Neuronal stem cell (in vitro differentiated cells): ENCODE results near the gene FSTL4.
A peak's percentile ranks its signal among the peaks of the same experiment; 100 is the strongest.

ENCODE experiments used
- DNase-seq: peaks from one replicate; pipeline ENCODE4 v3.0.0-alpha.2; 2013; ENCODE audit warnings: low spot score
- H2AFZ ChIP-seq: one replicate; pipeline ENCODE4 v1.6.1; 2013; ENCODE audit warnings: mild to moderate bottlenecking, low read length, inconsistent platforms
- H2AK5ac ChIP-seq: 2 replicates; pipeline ENCODE4 v1.6.1; 2013; ENCODE audit warnings: low read depth, mild to moderate bottlenecking, inconsistent platforms, low read length, moderate library complexity, mixed read lengths
- H2BK120ac ChIP-seq: 2 replicates; pipeline ENCODE4 v1.6.1; 2013; ENCODE audit warnings: low read depth, mild to moderate bottlenecking, inconsistent platforms, low read length, moderate library complexity, mixed read lengths
- H2BK12ac ChIP-seq: one replicate; pipeline ENCODE4 v1.6.1; 2013; ENCODE audit warnings: low read length, inconsistent platforms
- H2BK15ac ChIP-seq: 2 replicates; pipeline ENCODE4 v1.6.1; 2013; ENCODE audit warnings: mild to moderate bottlenecking, low read length, inconsistent platforms, mixed read lengths
- H2BK5ac ChIP-seq: one replicate; pipeline ENCODE4 v1.6.1; 2013; ENCODE audit warnings: inconsistent platforms, mild to moderate bottlenecking, low read length, moderate library complexity
- H3K14ac ChIP-seq: one replicate; pipeline ENCODE4 v1.6.1; 2013; ENCODE audit warnings: low read length, inconsistent platforms
- H3K18ac ChIP-seq: 2 replicates; pipeline ENCODE4 v1.6.1; 2013; ENCODE audit warnings: low read length, inconsistent platforms
- H3K23ac ChIP-seq: 2 replicates; pipeline ENCODE4 v1.6.1; 2013; ENCODE audit warnings: low read depth, mild to moderate bottlenecking, mixed read lengths, low read length, inconsistent platforms; ENCODE audit not compliant: poor library complexity
- H3K27ac ChIP-seq: replicated peaks from 3 replicates; pipeline ENCODE4 v1.5.1; 2013; ENCODE audit warnings: low read length, inconsistent platforms
- H3K27me3 ChIP-seq, 3 experiments: 2 replicates each; pipeline ENCODE4 v1.6.1; 2013; ENCODE audit warnings: low read length in 3 of 3, mild to moderate bottlenecking in 2 of 3, inconsistent platforms in 1 of 3, low read depth in 1 of 3, mixed read lengths in 1 of 3, moderate library complexity in 1 of 3; ENCODE audit not compliant: control insufficient read depth in 3 of 3, insufficient read depth in 3 of 3
- H3K36me3 ChIP-seq, 2 donors: replicated peaks in 1 of 2; 2 replicates each; pipeline ENCODE4 v1.6.1; 2013; ENCODE audit warnings: low read length in 2 of 2; ENCODE audit not compliant: control insufficient read depth in 2 of 2, insufficient read depth in 2 of 2
- H3K4ac ChIP-seq: 2 replicates; pipeline ENCODE4 v1.6.1; 2013; ENCODE audit warnings: inconsistent platforms, mild to moderate bottlenecking, low read length, moderate library complexity
- H3K4me1 ChIP-seq, 2 donors: 1 replicate in 1 of 2; 2 replicates in 1 of 2; pipeline ENCODE4 v1.6.1; 2013; ENCODE audit warnings: low read length in 2 of 2, low read depth in 1 of 2; ENCODE audit not compliant: control insufficient read depth in 2 of 2, insufficient read depth in 1 of 2
- H3K4me2 ChIP-seq: one replicate; pipeline ENCODE4 v1.6.1; 2013; ENCODE audit warnings: mild to moderate bottlenecking, low read length, inconsistent platforms; ENCODE audit not compliant: insufficient read depth, poor library complexity, severe bottlenecking
- H3K4me3 ChIP-seq, 2 donors: 2 replicates each; pipeline ENCODE4 v1.5.1; 2013; ENCODE audit warnings: low read length in 2 of 2, mild to moderate bottlenecking in 2 of 2, inconsistent platforms in 1 of 2, moderate library complexity in 1 of 2
- H3K79me1 ChIP-seq: one replicate; pipeline ENCODE4 v1.6.1; 2013; ENCODE audit warnings: low read depth, mild to moderate bottlenecking, inconsistent platforms, low read length, moderate library complexity
- H3K9ac ChIP-seq: one replicate; pipeline ENCODE4 v1.6.1; 2013; ENCODE audit warnings: mild to moderate bottlenecking, low read depth, low read length, inconsistent platforms; ENCODE audit not compliant: poor library complexity
- H3K9me3 ChIP-seq, 2 donors: replicated peaks in 1 of 2; 2 replicates each; pipeline versions ENCODE3 to v1.6.1; 2013; ENCODE audit warnings: low read length in 2 of 2, mild to moderate bottlenecking in 2 of 2, inconsistent platforms in 1 of 2, low read depth in 1 of 2, mixed read lengths in 1 of 2, moderate library complexity in 1 of 2; ENCODE audit not compliant: control insufficient read depth in 2 of 2, insufficient read depth in 1 of 2
- H4K8ac ChIP-seq: one replicate; pipeline ENCODE4 v1.6.1; 2013; ENCODE audit warnings: low read depth, mild to moderate bottlenecking, inconsistent platforms, low read length, moderate library complexity
- H4K91ac ChIP-seq: one replicate; pipeline ENCODE4 v1.6.1; 2013; ENCODE audit warnings: low read length, low read depth, mild to moderate bottlenecking, inconsistent platforms; ENCODE audit not compliant: poor library complexity
- WGBS, 2 donors: extraction: QIAGEN DNeasy Blood & Tissue Kit; methylation state at CpG; one replicate each; pipeline ENCODE4 v1.1.7; 2013; ENCODE audit warnings: missing lambda C conversion rate in 2 of 2, mixed read lengths in 1 of 2; ENCODE audit not compliant: insufficient read length in 2 of 2, insufficient replicate concordance in 1 of 2; ENCODE audit errors: extremely low coverage in 2 of 2; 5-methylcytosine and 5-hydroxymethylcytosine counted together

Gene FSTL4

GRCh38 chr5:133357758-133358157, 254.6 kb downstream of the FSTL4 start:
- Histone ChIP-seq H3K18ac (peak overlapping the region; percentile 89), H2BK5ac (no peak overlapping the region), H3K36me3 (no peaks in the 10 kb centered on the region), H3K4ac (no peak overlapping the region), H3K14ac (peak overlapping the region; percentile 67), H3K23ac (no peak overlapping the region), H3K27me3 (no peaks in the 10 kb centered on the region), H3K27ac (no peak overlapping the region), H3K4me1 (peaks cover 23 to 29% of the 10 kb centered on the region in 2 donors), H3K4me2 (no peak overlapping the region), H2AFZ (no peak overlapping the region), H3K4me3 (no peak overlapping the region), H4K91ac (no peak overlapping the region), H4K8ac (no peak overlapping the region), H2BK120ac (no peak overlapping the region), H3K9me3 (no peaks in the 10 kb centered on the region), H2BK12ac (no peak overlapping the region), H3K9ac (no peak overlapping the region), H2BK15ac (peak overlapping the region; percentile 8), H2AK5ac (peak overlapping the region; percentile 83), H3K79me1 (no peaks in the 10 kb centered on the region)
- DNase-seq = no peak
- no CpG with 5 or more reads among the region's 4 CpGs for WGBS, 2 donors

- no peak overlapping the region for H3K23ac ChIP-seq
- no peak overlapping the region for H3K4me3 ChIP-seq
- no peaks in the 10 kb centered on the region for H3K9me3 ChIP-seq
- no peak overlapping the region for H4K91ac ChIP-seq
- no peak overlapping the region for H2BK120ac ChIP-seq
- H3K36me3 ChIP-seq = no peaks in the 10 kb centered on the region
- H2AFZ ChIP-seq = no peak overlapping the region
- H2BK12ac ChIP-seq = no peak overlapping the region
- no peak overlapping the region for H2BK5ac ChIP-seq
- H3K9ac ChIP-seq = no peak overlapping the region
- H3K4ac ChIP-seq = no peak overlapping the region
- peak overlapping the region; percentile 1 for H2AK5ac ChIP-seq
- no peaks in the 10 kb centered on the region for H3K79me1 ChIP-seq
- H3K27ac ChIP-seq = no peak overlapping the region
- H3K4me1 ChIP-seq = peaks cover 23 to 26% of the 10 kb centered on the region in 2 donors
- WGBS, 2 donors = no CpG with 5 or more reads among the region's 4 CpGs
- no peak overlapping the region for H2BK15ac ChIP-seq
- H3K27me3 ChIP-seq = no peaks in the 10 kb centered on the region
- H3K18ac ChIP-seq = peak overlapping the region; percentile 9
- no peak overlapping the region for H3K4me2 ChIP-seq
- H4K8ac ChIP-seq = no peak overlapping the region
- H3K14ac ChIP-seq = no peak overlapping the region
- no peak for DNase-seq
These were observed 255.3 kb downstream of the FSTL4 start for GRCh38 chr5:133356984-133357421.

- Histone ChIP-seq H3K14ac (no peak overlapping the region), H2BK15ac (peak overlapping the region; percentile 2), H2AFZ (no peak overlapping the region), H4K8ac (no peak overlapping the region), H2BK5ac (no peak overlapping the region), H3K79me1 (no peaks in the 10 kb centered on the region), H3K4me3 (no peak overlapping the region), H3K18ac (no peak overlapping the region), H2BK120ac (no peak overlapping the region), H3K4ac (no peak overlapping the region), H3K36me3 (no peaks in the 10 kb centered on the region), H2BK12ac (no peak overlapping the region), H4K91ac (no peak overlapping the region), H3K4me2 (no peak overlapping the region), H3K27ac (no peak overlapping the region), H3K4me1 (peaks cover 23 to 24% of the 10 kb centered on the region in 2 donors), H3K27me3 (no peaks in the 10 kb centered on the region), H3K23ac (no peak overlapping the region), H2AK5ac (peak overlapping the region; percentile 1), H3K9me3 (no peaks in the 10 kb centered on the region), H3K9ac (no peak overlapping the region)
- WGBS, 2 donors = no CpG with 5 or more reads among the region's 5 CpGs
- no peak for DNase-seq
These were observed 255.9 kb downstream of the FSTL4 start for GRCh38 chr5:133356396-133356983.

GRCh38 chr5:133354323-133355185, 257.8 kb downstream of the FSTL4 start:
- Histone ChIP-seq H3K36me3 (no peaks in the 10 kb centered on the region), H3K4me1 (peaks cover 16 to 18% of the 10 kb centered on the region in 2 donors), H2AK5ac (no peak overlapping the region), H2BK120ac (no peak overlapping the region), H3K18ac (peak overlapping the region; percentile 20), H2BK12ac (peak overlapping the region; percentile 82), H3K27ac (peak overlapping the region; percentile 70), H3K27me3 (no peaks in the 10 kb centered on the region), H3K4ac (no peak overlapping the region), H3K14ac (no peak overlapping the region), H3K9me3 (no peaks in the 10 kb centered on the region), H2BK15ac (peak overlapping the region; percentile 51), H4K8ac (no peak overlapping the region), H4K91ac (no peak overlapping the region), H3K4me3 (no peak overlapping the region), H3K4me2 (no peak overlapping the region), H3K23ac (no peak overlapping the region), H2BK5ac (no peak overlapping the region), H2AFZ (no peak overlapping the region), H3K79me1 (no peaks in the 10 kb centered on the region), H3K9ac (no peak overlapping the region)
- no peak for DNase-seq
- no CpG with 5 or more reads among the region's 9 CpGs for WGBS, 2 donors
